Neural cell (in vitro differentiated cells): ENCODE results near the gene SPDYE5.

Experiments
- CTCF ChIP-seq: fragments of 450-650 bp; IDR thresholded peaks from 2 replicates; pipeline ENCODE4 v1.5.1; 2014; ENCODE audit warnings: antibody characterized with exemption, mild to moderate bottlenecking, moderate library complexity; ENCODE audit not compliant: poor library complexity, severe bottlenecking
- POLR2AphosphoS5 ChIP-seq: IDR thresholded peaks from 2 replicates; pipeline ENCODE4 v1.6.1; 2012
- TF ChIP-seq, protein P1 (sequence below): IDR thresholded peaks from 2 replicates; pipeline ENCODE4 v1.6.1; 2012; ENCODE audit warnings: borderline replicate concordance

DNA sequence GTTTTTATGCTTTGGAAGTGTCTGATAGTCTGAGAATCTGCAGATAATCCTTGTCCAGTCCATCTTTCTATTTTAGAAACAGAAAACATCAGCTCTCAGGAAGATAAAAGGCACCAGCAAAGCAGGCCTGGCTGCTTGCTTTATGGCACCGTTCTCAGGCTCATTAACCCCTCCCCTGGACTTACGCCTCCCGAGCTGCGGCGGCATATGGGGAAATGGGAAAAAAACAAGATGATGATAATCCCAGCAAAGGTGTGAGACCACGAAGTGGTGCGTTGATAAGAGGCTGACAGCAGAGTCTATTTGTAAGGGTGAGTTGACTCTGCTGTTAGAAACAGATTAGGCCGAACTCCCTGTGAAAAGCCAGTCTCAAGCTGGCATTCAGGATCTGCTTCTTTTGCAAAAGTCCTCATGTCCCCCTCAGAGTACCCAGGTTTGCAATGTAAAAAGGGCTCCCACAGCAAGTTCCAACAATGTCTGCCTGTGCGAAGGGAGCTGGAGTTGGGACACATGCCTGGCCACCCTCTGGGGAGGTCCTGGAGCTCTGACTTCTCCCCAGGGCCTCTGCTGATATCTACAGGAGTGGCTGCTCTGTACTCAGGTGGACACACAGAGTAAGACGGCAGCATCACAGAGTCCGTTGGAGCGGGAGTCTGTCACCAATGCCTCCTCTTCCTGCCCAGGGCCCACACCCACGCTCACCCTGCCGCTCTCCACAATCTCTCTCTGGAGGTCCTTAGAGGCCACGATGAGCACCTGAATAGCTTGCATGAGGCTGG is 54.3 kb downstream of the SPDYE5 start:
- TF ChIP-seq, protein P1, sequence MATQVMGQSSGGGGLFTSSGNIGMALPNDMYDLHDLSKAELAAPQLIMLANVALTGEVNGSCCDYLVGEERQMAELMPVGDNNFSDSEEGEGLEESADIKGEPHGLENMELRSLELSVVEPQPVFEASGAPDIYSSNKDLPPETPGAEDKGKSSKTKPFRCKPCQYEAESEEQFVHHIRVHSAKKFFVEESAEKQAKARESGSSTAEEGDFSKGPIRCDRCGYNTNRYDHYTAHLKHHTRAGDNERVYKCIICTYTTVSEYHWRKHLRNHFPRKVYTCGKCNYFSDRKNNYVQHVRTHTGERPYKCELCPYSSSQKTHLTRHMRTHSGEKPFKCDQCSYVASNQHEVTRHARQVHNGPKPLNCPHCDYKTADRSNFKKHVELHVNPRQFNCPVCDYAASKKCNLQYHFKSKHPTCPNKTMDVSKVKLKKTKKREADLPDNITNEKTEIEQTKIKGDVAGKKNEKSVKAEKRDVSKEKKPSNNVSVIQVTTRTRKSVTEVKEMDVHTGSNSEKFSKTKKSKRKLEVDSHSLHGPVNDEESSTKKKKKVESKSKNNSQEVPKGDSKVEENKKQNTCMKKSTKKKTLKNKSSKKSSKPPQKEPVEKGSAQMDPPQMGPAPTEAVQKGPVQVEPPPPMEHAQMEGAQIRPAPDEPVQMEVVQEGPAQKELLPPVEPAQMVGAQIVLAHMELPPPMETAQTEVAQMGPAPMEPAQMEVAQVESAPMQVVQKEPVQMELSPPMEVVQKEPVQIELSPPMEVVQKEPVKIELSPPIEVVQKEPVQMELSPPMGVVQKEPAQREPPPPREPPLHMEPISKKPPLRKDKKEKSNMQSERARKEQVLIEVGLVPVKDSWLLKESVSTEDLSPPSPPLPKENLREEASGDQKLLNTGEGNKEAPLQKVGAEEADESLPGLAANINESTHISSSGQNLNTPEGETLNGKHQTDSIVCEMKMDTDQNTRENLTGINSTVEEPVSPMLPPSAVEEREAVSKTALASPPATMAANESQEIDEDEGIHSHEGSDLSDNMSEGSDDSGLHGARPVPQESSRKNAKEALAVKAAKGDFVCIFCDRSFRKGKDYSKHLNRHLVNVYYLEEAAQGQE: no peak
- no peak for TF ChIP-seq CTCF
- TF ChIP-seq POLR2AphosphoS5: no peak
